Omental fat pad (tissue), 4 donors: ENCODE measurements around the gene CCDC82. TPM values are rescaled to one million over a fixed set of nuclear protein-coding genes. Genes with fewer than 3 reads are reported as not detected.

ENCODE experiments used
- ATAC-seq: fragments of 150-250 bp; one replicate; pipeline ENCODE4 v1.9.1; 2016; ENCODE audit warnings: mild to moderate bottlenecking, moderate library complexity; ENCODE audit not compliant: low FRiP score
- DNase-seq: peaks from one replicate; pipeline ENCODE4 v3.0.0-alpha.2; 2019; ENCODE audit warnings: low spot score
- total RNA-seq, 4 donors: library from RNA; depleted of rRNA; stranded (reverse); fragments of >200 nt; gene quantifications; one replicate each; pipeline ENCODE4 v1.1.0, GENCODE V29; 2016
- TF ChIP-seq, protein P1 (sequence below), 3 donors: fragments of 450-650 bp; IDR thresholded peaks; one replicate each; pipeline ENCODE4 v1.5.1; 2016 to 2017; ENCODE audit warnings: antibody characterized with exemption in 3 of 3, mild to moderate bottlenecking in 3 of 3, moderate library complexity in 2 of 3

CCDC82 gene
- total RNA-seq, 4 donors from 2014 or later = 16.0 to 34.4 (median 24.6) TPM

DNA sequence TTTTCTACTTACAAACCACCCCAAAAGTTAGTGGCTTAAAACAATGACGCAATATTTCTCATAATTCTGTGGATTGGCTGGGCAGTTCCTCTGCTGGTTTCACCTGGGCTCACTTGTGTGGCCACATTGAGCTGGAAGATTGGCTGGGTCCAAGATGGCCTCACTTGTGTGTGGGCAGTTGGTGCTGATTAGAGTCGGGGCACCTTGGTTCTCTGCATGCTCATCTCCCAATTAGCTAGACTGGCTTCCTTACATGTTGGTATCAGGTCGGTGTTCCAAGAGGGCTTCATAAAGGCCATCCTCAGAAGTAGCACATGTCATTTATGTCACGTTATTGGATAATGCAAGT, 59.2 kb downstream of the CCDC82 start:
- no peak for DNase-seq

DNA sequence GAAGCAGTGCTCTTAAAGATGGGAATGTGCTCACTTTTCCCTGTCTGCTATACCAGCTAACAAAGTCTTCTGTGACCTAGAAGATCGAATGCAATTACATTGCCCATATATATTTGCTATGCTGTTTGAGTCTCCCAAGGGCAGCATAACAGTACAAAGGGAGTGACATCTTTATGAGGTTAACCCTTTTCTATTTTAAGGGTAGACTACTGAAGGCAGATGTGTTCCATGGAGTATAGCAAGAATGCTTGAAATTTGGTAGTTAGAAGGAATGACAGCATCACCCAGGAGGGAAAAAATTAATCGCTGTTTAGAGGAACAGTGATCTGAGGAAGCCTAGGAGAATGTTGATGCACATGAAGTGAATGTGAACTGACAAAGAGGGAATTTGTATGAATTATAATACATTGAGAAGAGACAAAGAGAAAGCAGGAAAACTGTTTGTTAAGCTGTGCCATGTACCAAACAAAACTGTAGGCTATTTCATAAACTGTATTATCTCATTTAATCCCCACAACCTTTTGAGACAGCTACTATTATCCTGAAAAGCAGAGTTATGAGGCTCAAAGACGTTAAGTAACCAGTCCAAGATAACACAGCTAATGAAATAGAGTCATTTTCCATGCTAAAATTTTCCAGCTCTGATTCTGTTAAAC, 59.7 kb downstream of the CCDC82 start:
- DNase-seq (no peak), ATAC-seq (no peak)
- TF ChIP-seq, protein P1, sequence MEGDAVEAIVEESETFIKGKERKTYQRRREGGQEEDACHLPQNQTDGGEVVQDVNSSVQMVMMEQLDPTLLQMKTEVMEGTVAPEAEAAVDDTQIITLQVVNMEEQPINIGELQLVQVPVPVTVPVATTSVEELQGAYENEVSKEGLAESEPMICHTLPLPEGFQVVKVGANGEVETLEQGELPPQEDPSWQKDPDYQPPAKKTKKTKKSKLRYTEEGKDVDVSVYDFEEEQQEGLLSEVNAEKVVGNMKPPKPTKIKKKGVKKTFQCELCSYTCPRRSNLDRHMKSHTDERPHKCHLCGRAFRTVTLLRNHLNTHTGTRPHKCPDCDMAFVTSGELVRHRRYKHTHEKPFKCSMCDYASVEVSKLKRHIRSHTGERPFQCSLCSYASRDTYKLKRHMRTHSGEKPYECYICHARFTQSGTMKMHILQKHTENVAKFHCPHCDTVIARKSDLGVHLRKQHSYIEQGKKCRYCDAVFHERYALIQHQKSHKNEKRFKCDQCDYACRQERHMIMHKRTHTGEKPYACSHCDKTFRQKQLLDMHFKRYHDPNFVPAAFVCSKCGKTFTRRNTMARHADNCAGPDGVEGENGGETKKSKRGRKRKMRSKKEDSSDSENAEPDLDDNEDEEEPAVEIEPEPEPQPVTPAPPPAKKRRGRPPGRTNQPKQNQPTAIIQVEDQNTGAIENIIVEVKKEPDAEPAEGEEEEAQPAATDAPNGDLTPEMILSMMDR (IDR thresholded peaks at IDR 0.05) = no peak

More for the DNA sequence above, 59.2 kb downstream of the CCDC82 start:
- no peak for ATAC-seq
- TF ChIP-seq, protein P1 (IDR thresholded peaks at IDR 0.05) = no peak

DNA sequence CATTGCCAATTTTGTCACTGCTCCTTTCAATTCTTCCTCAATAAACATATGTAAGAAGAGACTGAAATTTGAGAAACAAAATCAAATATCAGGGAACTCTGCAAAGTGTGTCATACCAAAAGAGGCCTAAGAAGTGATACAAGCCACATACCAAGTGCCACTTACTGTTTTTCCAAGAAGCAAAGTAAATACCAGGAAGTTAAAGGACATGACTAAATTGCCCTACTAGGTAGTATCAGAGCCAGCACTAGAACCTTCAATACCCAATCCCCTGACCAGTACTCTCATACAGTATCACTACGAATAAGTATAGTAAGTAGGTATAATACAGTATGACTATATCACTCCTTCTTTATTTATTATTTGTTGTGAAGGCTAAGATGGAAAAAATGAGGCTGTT, 60.3 kb downstream of the CCDC82 start:
- TF ChIP-seq, protein P1 (IDR thresholded peaks at IDR 0.05) = no peak
- no peak for ATAC-seq

DNA sequence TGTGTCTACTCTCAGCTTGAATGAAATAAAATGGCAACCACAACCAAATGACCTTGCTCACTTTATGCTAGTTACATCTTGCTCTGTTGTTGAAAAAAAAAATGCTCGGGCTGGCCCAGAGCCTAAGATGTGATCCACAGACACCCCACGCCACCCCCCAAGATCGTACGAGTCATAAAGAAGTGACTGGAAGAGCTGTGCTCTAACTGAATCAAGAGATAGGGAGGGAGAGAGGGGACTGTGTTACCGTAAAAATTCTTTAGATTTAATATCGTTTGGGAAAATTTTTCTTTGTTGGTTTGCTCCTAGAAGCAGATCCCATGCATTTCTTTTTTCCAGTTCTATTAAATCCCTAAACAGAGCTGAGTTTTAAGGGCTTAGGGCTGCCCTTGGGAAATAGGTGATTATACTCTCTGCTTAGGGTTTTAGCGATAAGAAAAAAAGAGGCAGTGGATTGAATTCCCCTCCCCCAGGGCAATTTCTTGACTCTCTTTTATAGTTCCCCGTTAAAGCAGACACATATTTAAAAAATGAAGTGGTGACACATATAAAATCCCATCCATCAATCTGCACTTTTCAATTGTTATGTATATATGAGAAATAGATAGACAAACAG, 61.2 kb downstream of the CCDC82 start:
- DNase-seq (no peak), ATAC-seq (no peak)
- TF ChIP-seq, protein P1 (IDR thresholded peaks at IDR 0.05) = no peak

More for the DNA sequence above, 60.3 kb downstream of the CCDC82 start:
- no peak for DNase-seq

DNA sequence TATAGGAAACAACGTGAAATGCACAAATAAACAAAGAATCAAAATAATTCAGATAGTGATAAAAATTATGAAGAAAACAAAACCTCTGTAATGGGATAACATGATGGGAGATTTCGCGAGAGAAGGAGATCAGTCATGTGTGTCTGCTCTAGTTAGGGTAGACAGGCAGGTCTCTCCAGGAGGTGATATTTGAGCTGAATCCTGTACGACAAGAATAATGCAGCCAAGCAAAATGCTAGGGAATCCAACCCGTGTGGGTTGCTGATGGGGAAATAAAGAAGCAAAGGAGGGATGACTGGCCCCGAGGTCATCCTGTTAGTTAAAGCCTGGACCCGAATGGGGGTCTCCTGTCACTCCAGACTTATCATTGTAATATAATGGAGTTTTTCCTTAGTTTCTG, 62.8 kb downstream of the CCDC82 start:
- ATAC-seq = no peak
- no peak for DNase-seq
- TF ChIP-seq, protein P1 (IDR thresholded peaks at IDR 0.05) = no peak

DNA sequence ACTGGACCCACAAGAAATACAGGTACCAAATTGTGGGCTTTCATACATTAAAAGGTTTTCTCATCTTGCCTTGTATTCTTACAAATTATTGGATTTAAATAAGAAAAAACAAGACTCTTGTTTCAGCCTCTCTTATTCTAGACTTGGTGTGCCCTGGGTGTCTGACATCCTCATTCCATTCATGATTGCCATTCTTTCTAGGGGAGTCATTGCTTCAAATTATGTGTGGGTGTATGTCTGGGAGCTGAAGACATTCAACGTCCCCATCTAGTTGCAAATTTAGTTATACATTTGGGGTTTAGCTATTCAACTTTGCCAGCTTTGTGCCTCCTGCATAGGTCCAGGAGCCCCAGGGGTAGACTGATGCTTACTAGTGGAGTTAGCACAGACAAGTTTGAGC, 64.8 kb downstream of the CCDC82 start:
- ATAC-seq = peak; percentile 29
- TF ChIP-seq, protein P1 (IDR thresholded peaks at IDR 0.05) = no peak
- DNase-seq = no peak

DNA sequence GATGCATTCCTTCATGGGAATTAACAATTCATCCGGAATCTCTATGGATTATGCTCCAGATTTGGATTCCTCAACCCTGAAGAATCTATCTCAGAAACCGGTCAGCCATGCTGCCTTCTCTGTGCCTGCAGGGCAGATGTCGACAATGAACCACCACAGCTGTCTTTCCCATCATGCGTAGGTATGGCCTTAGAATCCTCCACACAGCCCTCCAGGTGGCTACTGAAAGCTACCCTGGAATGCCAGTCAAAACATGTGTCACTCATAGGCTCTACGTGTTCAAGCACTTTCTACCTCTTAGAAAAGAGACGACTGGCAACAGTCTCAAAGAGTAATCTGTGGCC, 66.1 kb downstream of the CCDC82 start:
- ATAC-seq (no peak), DNase-seq (no peak)
- TF ChIP-seq, protein P1 (IDR thresholded peaks at IDR 0.05) = no peak
